DMS 273 (cell line): Measurements from ENCODE around the gene ZNF423.
"Not testable (repeated sequence)": the region's sequence is repeated elsewhere in the genome, so short reads cannot be mapped to it uniquely, and the experiment has no call there.

Source experiments
- DNase-seq: peaks from one replicate; lab custom pipeline; 2025; ENCODE audit not compliant: unreplicated experiment; lab: John Stamatoyannopoulos, UW

Gene ZNF423

GRCh38 chr16:49700251-49701064, 155.5 kb downstream of the ZNF423 start:
- DNase-seq = peak; percentile 86

DNA sequence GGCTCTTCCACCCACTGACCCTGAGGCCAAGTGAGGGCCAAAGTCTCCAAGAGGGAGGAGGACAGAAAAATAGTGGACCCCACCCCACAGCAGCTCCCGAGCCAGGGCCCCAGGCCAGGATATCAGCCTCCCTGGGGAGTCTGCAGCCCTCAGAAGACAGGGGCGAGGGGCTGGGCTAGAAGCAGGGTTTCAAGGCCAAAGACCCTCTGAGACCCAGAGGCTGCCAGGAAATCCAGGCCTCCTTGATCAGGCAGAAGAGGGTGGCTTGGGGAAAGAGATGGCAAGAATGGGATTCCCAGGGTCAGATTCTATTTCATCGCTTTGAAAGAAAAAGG, 156.1 kb downstream of the ZNF423 start:
- no peak for DNase-seq

GRCh38 chr16:49698931-49699840, 156.7 kb downstream of the ZNF423 start:
- DNase-seq = peak; percentile 86

- DNase-seq = peak; percentile 92
Observed at GRCh38 chr16:49698453-49698815, 157.5 kb downstream of the ZNF423 start.

DNA sequence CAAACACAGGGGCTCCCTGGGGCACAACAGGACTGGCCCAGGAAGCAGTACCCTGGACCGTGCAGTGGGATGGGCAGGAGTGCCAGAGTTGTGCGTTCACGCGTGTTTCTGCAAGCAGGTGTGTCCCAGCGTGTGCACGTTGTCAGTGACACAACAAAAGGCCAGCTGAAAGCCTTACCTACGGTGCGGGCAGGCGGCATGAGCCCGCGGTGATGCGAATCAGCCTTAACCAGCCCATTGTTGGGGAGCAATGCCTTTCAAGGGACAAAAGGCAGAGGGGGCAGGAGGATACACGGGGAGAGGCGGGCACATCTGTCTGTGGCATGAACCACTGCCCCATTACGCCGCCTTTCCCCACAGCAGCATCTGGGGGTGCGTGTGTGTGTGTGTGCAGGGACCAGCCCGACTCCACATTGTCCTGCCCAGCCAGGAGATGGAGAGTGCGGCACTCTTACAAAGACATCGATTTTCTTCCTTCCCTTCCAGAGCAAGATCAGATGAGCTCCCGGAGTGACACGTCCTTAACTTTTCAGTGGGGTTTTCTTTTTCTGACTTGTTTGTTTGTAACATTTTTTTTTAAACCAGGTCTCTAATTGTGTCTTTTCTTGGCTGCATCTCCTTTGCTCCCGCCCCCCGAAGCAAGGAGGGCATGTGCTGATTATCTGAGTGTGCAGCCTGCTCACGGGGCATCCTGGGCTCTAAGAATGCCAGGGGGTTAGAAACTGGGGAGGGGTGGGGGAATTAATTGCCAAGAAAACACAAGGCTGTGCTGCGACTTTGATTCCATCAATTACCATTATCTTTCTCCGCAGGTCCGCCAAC, 158.1 kb downstream of the ZNF423 start:
- DNase-seq = no peak

DNA sequence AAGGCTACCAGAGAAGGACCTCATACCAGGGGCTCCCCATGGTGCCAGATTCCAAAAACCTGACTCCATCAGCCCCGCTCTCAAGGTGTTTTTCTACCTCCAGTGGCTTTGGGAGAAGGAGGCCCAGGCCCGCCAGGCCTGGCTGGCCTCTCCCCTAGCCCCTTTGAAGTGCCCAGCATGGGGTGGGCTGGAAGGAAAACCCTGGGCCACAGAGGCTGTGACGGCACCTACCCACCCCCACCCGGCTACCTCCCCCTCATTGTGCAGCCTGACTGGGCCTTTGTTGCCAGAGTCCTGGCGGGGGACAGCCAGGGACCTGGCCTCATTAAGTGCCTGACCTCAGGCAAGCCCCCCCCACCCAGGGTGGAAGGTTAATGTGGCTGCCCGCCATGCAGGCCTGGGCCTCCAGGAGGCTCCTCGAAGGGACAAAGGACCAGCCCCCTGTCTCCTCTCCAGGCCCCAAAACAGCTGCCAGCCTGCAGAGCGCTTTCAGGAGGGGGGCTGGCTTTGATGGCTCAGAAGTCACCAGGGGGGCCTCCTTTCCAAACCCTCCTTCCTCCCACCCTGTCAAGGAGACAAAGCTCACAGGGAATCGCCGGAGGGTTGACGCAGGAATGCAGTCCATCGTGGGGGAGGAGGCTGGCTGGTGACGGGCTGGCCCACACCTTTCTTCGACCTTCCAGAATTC, 159.4 kb downstream of the ZNF423 start:
- peak; percentile 22 for DNase-seq

GRCh38 chr16:49695782-49696413, 160.0 kb downstream of the ZNF423 start:
- DNase-seq = no peak

DNA sequence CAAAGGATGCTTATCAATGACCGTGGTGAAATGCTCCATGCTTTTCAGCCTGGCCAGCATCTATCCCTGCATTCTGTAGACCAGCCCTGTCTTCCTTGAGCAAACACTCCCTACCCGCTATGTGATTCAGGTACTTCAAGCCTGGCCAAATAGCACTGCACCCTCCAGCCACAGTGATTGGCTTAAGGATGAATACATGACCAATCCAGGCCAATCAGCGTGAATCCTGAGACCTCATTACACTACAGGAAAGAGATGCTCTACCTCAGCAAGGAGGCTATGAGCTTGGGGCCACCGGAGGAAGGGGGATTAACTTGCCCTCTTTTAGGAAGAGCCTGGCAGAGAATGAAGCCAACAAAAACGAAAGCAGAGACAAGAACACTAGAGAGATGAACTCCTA, 162.5 kb downstream of the ZNF423 start:
- no peak for DNase-seq

- DNase-seq = no peak
Observed at GRCh38 chr16:49690778-49691177, 165.1 kb downstream of the ZNF423 start.

GRCh38 chr16:49688036-49688697, 167.7 kb downstream of the ZNF423 start:
- DNase-seq = peak; percentile 25

- no peak for DNase-seq
Observed at GRCh38 chr16:49687476-49688002, 168.4 kb downstream of the ZNF423 start.

GRCh38 chr16:49684696-49685095, 171.2 kb downstream of the ZNF423 start:
- DNase-seq = peak; percentile 23

DNA sequence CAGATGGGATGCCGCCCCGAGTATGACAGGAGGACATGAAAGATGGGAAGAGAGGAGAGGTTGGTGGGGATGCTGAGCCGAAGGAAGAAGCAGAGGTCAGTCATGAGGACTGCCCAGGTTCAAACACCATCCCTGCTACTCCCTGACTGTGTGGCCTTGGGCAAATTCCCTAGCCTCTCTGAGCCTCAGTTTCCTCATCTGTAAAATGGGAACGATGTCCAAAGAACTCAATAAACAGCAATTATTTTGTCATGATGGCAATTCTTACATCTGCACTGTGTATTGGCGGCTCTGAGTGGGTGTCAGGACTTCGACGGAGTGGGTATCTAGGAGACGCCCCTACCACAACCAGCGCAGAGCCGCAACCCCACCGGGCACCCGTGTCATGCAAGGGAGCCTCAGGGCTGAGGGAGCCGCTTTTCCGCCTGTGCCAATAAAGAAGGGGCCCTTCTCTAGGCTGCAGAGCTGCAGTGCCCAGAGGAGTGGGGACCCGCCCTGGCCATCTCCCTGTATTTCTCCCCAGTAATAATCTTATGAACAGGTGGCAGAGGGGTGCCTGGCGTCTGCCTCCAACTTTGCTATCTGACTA, 173.2 kb downstream of the ZNF423 start:
- no peak for DNase-seq

DNA sequence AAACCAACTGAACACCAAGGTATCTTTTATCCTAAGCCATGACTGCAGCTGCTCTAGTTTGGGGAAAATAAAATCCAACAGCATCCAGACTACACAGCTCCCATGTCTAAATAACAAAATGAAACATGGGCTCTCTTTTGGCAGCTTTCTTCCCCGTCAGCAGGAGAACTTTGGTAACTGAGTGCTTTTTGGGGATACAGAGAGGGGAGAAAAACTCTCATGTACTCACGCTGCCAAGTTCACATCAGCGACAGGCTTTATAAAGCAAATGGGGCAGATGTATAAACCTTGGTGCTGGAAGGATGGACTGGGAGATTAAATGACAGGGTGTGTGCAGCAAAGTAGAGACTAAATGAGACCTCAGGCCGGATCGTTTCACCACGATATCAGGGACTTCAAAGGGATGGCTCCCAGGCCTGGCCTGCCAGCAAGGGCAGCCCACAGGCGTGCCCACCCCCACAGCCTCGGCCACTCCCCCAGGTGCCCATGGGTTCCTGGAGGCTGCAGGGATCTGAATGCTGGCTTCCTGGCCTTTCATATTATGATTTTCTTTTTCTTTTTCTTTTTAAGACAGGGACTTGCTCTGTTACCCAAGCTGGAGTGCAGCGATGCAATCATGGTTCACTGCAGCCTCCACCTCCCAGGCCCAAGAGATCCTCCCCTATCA, 174.6 kb downstream of the ZNF423 start:
- peak; percentile 35 for DNase-seq

- no peak for DNase-seq
Observed at GRCh38 chr16:49679095-49679494, 176.8 kb downstream of the ZNF423 start.

DNA sequence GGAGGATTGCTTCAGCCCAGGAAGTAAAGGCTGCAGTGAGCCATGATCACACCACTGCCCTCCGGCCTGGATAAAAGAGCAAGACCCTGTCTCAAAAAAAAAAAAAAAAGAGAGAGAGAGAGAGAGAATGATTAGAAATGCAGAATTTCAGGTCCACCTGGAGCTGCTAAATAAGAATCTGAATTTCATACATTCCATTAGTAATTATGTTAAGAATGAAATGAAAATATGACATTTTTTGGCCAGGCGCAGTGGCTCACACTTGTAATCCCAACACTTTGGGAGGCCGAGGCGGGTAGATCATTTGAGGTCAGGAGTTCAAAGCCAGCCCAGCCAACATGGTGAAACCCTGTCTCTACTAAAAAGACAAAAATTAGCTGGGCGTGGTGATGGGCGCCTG, 178.3 kb downstream of the ZNF423 start:
- DNase-seq = not testable (repeated sequence)

DNA sequence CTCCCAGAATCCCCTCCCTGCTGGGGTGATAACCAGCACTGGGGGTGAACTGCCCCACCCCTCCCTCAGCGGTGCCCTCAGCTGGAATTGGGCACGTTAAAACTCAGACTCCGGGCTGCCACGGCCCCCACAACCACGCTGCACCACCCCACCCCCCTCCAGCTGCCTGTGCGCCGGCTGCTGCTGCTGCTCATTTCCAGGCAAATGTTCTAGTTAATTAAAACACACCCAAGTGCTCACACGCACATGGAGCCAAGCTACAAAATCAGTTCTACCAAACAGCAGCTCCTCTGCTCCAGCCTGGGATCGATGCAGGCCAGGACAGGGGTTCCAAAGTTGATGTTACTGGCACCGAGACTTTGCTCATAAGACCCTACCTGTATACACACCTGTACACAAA, 180.5 kb downstream of the ZNF423 start:
- DNase-seq = peak; percentile 67

- no peak for DNase-seq
Observed at GRCh38 chr16:49674990-49675389, 180.9 kb downstream of the ZNF423 start.
